ENCODE results near the gene CLTA.

DNA sequence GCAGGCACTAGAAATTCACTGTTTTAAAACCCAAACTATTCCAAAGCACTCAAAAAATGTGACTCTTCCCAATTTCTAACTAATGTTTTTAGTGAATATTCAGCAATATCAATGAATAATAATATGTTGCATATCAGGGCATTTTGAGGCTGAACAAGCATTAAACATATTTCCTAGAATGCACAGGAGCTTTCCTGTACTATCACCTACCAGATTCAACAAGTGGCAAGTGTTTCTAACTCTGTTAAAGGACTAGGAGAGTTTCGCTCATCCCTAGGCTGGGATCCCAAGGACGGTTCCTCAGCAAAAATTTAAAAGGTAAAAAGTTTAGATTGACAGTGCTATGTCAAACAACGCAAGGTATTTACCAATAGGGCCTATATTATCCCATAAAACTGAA is 46.5 kb downstream of the CLTA start:
- TF ChIP-seq, protein P1, sequence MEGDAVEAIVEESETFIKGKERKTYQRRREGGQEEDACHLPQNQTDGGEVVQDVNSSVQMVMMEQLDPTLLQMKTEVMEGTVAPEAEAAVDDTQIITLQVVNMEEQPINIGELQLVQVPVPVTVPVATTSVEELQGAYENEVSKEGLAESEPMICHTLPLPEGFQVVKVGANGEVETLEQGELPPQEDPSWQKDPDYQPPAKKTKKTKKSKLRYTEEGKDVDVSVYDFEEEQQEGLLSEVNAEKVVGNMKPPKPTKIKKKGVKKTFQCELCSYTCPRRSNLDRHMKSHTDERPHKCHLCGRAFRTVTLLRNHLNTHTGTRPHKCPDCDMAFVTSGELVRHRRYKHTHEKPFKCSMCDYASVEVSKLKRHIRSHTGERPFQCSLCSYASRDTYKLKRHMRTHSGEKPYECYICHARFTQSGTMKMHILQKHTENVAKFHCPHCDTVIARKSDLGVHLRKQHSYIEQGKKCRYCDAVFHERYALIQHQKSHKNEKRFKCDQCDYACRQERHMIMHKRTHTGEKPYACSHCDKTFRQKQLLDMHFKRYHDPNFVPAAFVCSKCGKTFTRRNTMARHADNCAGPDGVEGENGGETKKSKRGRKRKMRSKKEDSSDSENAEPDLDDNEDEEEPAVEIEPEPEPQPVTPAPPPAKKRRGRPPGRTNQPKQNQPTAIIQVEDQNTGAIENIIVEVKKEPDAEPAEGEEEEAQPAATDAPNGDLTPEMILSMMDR (IDR thresholded peaks at IDR 0.05), result no peak
- no peak for TF ChIP-seq POLR2A (IDR thresholded peaks at IDR 0.05)
